PC-3 (cell line): ENCODE data around the gene TSC22D4. TPM values are rescaled to one million over a fixed set of nuclear protein-coding genes. Genes with fewer than 3 reads are reported as not detected.

Source experiments
- ATAC-seq: fragments of 200-7000 bp; cut with Tn5 transposase; 2 replicates; pipeline ENCODE4 v1.9.1; 2020; ENCODE audit warnings: mild to moderate bottlenecking, moderate library complexity
- BruUV-seq: library from RNA; stranded (reverse); fragments of 400-500 nt; replicated peaks from 2 replicates; lab custom pipeline; 2021; lab: Mats Ljungman, UMichigan
- CTCF ChIA-PET: fragments of 300-600 bp; sonication (Branson Sonifier 250); formaldehyde crosslinking; loops from one replicate; lab custom pipeline; 2022; ENCODE audit warnings: antibody characterized with exemption; lab: Charles Lee
- POLR2A ChIA-PET: fragments of 300-600 bp; sonication (Branson Sonifier 250); formaldehyde crosslinking; loops from one replicate; lab custom pipeline; 2022; ENCODE audit warnings: antibody characterized with exemption; ENCODE audit not compliant: unreplicated experiment; lab: Charles Lee
- DNase-seq: peaks from one replicate; pipeline ENCODE4 v3.0.0-alpha.2; 2015
- H2AFZ ChIP-seq: fragments of 300-600 bp; sonication (generic); 2 replicates; pipeline ENCODE4 v1.6.0; 2016; ENCODE audit warnings: antibody characterized with exemption, low read length
- H3F3A ChIP-seq: fragments of 300-600 bp; sonication (generic); one replicate; pipeline ENCODE4 v1.6.0; 2017; ENCODE audit warnings: antibody characterized with exemption, low read length, control low read depth, mild to moderate bottlenecking; ENCODE audit not compliant: unreplicated experiment
- H3K27ac ChIP-seq: fragments of 300-600 bp; sonication (generic); 2 replicates; pipeline ENCODE4 v1.5.1; 2016; ENCODE audit warnings: mild to moderate bottlenecking, low read length
- H3K27me3 ChIP-seq: fragments of 300-600 bp; sonication (generic); 2 replicates; pipeline ENCODE4 v1.6.1; 2016; ENCODE audit warnings: low read length, mixed read lengths
- H3K36me3 ChIP-seq: fragments of 300-600 bp; sonication (generic); 2 replicates; pipeline ENCODE4 v1.6.1; 2016; ENCODE audit warnings: low read depth, mixed run types, low read length, mixed read lengths
- H3K4me1 ChIP-seq: fragments of 300-600 bp; sonication (generic); 2 replicates; pipeline ENCODE4 v1.5.1; 2016; ENCODE audit warnings: low read length; ENCODE audit not compliant: insufficient read depth
- H3K4me2 ChIP-seq: fragments of 300-600 bp; sonication (generic); 2 replicates; pipeline ENCODE4 v1.6.0; 2016; ENCODE audit warnings: low read length
- H3K4me3 ChIP-seq: fragments of 300-600 bp; sonication (generic); 2 replicates; pipeline ENCODE4 v1.5.1; 2016; ENCODE audit warnings: mild to moderate bottlenecking, low read length, mixed read lengths
- H3K79me2 ChIP-seq: fragments of 300-600 bp; sonication (generic); 2 replicates; pipeline ENCODE4 v1.6.1; 2017; ENCODE audit warnings: low read length, mixed read lengths
- H3K9ac ChIP-seq: fragments of 300-600 bp; sonication (generic); 2 replicates; pipeline ENCODE4 v1.6.0; 2016; ENCODE audit warnings: mild to moderate bottlenecking, low read length
- H3K9me2 ChIP-seq: fragments of 300-600 bp; sonication (generic); replicated peaks from 2 replicates; pipeline ENCODE4 v1.6.1; 2016; ENCODE audit warnings: mixed run types, low read length, mixed read lengths
- H3K9me3 ChIP-seq: fragments of 300-600 bp; sonication (generic); 2 replicates; pipeline ENCODE4 v1.6.1; 2016; ENCODE audit warnings: low read length, mixed read lengths
- H4K20me1 ChIP-seq: fragments of 300-600 bp; sonication (generic); 2 replicates; pipeline ENCODE4 v1.6.1; 2016; ENCODE audit warnings: low read length, mixed read lengths
- CTCF ChIP-seq: fragments of 300-600 bp; sonication (generic); conservative IDR thresholded peaks from 2 replicates; pipeline ENCODE4 v1.5.1; 2017; ENCODE audit warnings: antibody characterized with exemption, low read depth, mild to moderate bottlenecking, low read length
- EZH2 ChIP-seq: fragments of 300-600 bp; sonication (generic); IDR thresholded peaks from one replicate; pipeline ENCODE4 v1.6.1; 2017; ENCODE audit warnings: antibody characterized with exemption, mild to moderate bottlenecking, low read length; ENCODE audit not compliant: unreplicated experiment
- EZH2phosphoT487 ChIP-seq: fragments of 300-600 bp; sonication (generic); IDR thresholded peaks from 2 replicates; pipeline ENCODE4 v1.6.1; 2018; ENCODE audit warnings: mild to moderate bottlenecking, antibody characterized with exemption, low read length, borderline replicate concordance
- intact Hi-C: fragments of 100-400 bp; cut with micrococcal nuclease; formaldehyde crosslinking; loops from 2 replicates; pipeline ENCODE4 v1.9.0; 2023
- total RNA-seq: library from RNA; depleted of rRNA; stranded (reverse); fragments of >200 nt; gene quantifications from 2 replicates; pipeline ENCODE4 v1.2.3, GENCODE V29; 2014

The TSC22D4 gene
- total RNA-seq, 1 experiment from 2014 or later: 57.1 TPM

GRCh38 chr7:100476101-100476780 is 2.8 kb downstream of the TSC22D4 start:
- Histone ChIP-seq H3K27ac (no peak overlapping the region), H3K27me3 (no peaks in the 10 kb centered on the region), H3K4me3 (no peak overlapping the region), H3K4me1 (peaks cover 5% of the 10 kb centered on the region; the same call in 1 of the 2 replicates), H3K9me3 (no peaks in the 10 kb centered on the region), H3K4me2 (peak overlapping the region; percentile 92), H3K9ac (no peak overlapping the region), H3K79me2 (peaks cover 26% of the 10 kb centered on the region), H3F3A (no peaks in the 10 kb centered on the region), H4K20me1 (no peaks in the 10 kb centered on the region), H3K36me3 (no peaks in the 10 kb centered on the region), H3K9me2 (no peaks in the 10 kb centered on the region), H2AFZ (no peak overlapping the region)
- TF ChIP-seq CTCF (no peak), EZH2phosphoT487 (no peak), EZH2 (no peak)
- intact Hi-C loops: no loop called here
- DNase-seq: no peak
- ChIA-PET CTCF (no interaction called here), POLR2A (no interaction called here)
- ATAC-seq: no peak
- BruUV-seq: no TSS peak

- no peaks in the 10 kb centered on the region for H3K9me3 ChIP-seq
- no peaks in the 10 kb centered on the region for H3K36me3 ChIP-seq
- H3K27ac ChIP-seq: no peak overlapping the region
- BruUV-seq: no TSS peak
- H3K4me1 ChIP-seq: peaks cover 5% of the 10 kb centered on the region; the same call in 1 of the 2 replicates
- intact Hi-C loops: no loop called here
- H3K27me3 ChIP-seq: no peaks in the 10 kb centered on the region
- H3K4me2 ChIP-seq: no peak overlapping the region
- DNase-seq (no peak), ATAC-seq (no peak)
- ChIA-PET CTCF (no interaction called here), POLR2A (interaction anchor here (0.6 kb wide), 1 partner anchor 377 kb away, joined by 4 read pairs; the partner anchor contains the start of gene SLC12A9)
- no peaks in the 10 kb centered on the region for H4K20me1 ChIP-seq
- no peak overlapping the region for H3K4me3 ChIP-seq
- H3K9me2 ChIP-seq: no peaks in the 10 kb centered on the region
- no peak overlapping the region for H3K9ac ChIP-seq
- H3K79me2 ChIP-seq: peaks cover 26% of the 10 kb centered on the region
- TF ChIP-seq EZH2phosphoT487 (no peak), EZH2 (no peak), CTCF (no peak)
- no peak overlapping the region for H2AFZ ChIP-seq
- H3F3A ChIP-seq: no peaks in the 10 kb centered on the region
These were observed 3.5 kb downstream of the TSC22D4 start for GRCh38 chr7:100475549-100475948.

GRCh38 chr7:100472854-100473499 is 6.0 kb downstream of the TSC22D4 start:
- Histone ChIP-seq H3K4me1 (peaks cover 5% of the 10 kb centered on the region; the same call in 1 of the 2 replicates), H2AFZ (no peak overlapping the region), H3K4me3 (no peak overlapping the region), H3F3A (no peaks in the 10 kb centered on the region), H4K20me1 (no peaks in the 10 kb centered on the region), H3K27me3 (no peaks in the 10 kb centered on the region), H3K9me3 (no peaks in the 10 kb centered on the region), H3K27ac (no peak overlapping the region), H3K9ac (no peak overlapping the region), H3K9me2 (no peaks in the 10 kb centered on the region), H3K4me2 (no peak overlapping the region), H3K79me2 (peaks cover 15% of the 10 kb centered on the region), H3K36me3 (no peaks in the 10 kb centered on the region)
- TF ChIP-seq EZH2phosphoT487 (no peak), CTCF (no peak), EZH2 (no peak)
- POLR2A ChIA-PET: no interaction called here
- no peak for DNase-seq
- intact Hi-C loops: no loop called here
- no peak for ATAC-seq
- CTCF ChIA-PET: no interaction called here
- no TSS peak for BruUV-seq
